Naive thymus-derived CD4-positive, alpha-beta T cell (primary cell): Measurements from ENCODE around the gene C9orf85. TPM values are rescaled to one million over a fixed set of nuclear protein-coding genes. Genes with fewer than 3 reads are reported as not detected.

Experiments used
- ATAC-seq: fragments of 150-1000 bp; cut with Tn5 transposase; 2 replicates; pipeline ENCODE4 v1.10.0; 2021; ENCODE audit warnings: mild to moderate bottlenecking, moderate library complexity
- CTCF ChIA-PET: fragments of 350-600 bp; sonication (Branson Sonifier 250); formaldehyde crosslinking; loops from one replicate; lab custom pipeline; 2021; ENCODE audit warnings: antibody characterized with exemption; lab: Charles Lee
- POLR2A ChIA-PET: fragments of 350-600 bp; sonication (Branson Sonifier 250); formaldehyde crosslinking; loops from one replicate; lab custom pipeline; 2021; ENCODE audit warnings: antibody characterized with exemption, inconsistent platforms; lab: Charles Lee
- DNase-seq, 9 donors: peaks; one replicate each; pipeline versions ENCODE4 v3.0.0 to v3.0.0-alpha.2; 2020 to 2022; ENCODE audit warnings: mixed read lengths in 1 of 9
- H3K27ac ChIP-seq: one replicate; pipeline ENCODE4 v1.7.0; 2013; ENCODE audit warnings: mild to moderate bottlenecking, low read depth, low read length, moderate library complexity
- H3K27me3 ChIP-seq, 2 donors: one replicate each; pipeline ENCODE4 v1.7.0; 2013; ENCODE audit warnings: low read length in 2 of 2, mild to moderate bottlenecking in 2 of 2, moderate library complexity in 2 of 2; ENCODE audit not compliant: control insufficient read depth in 2 of 2, insufficient read depth in 2 of 2
- H3K36me3 ChIP-seq, 3 experiments: 1 replicate in 2 of 3; 2 replicates in 1 of 3; pipeline ENCODE4 v1.7.0; 2013; ENCODE audit warnings: low read length in 3 of 3, mild to moderate bottlenecking in 3 of 3, moderate library complexity in 1 of 3; ENCODE audit not compliant: insufficient read depth in 3 of 3, control insufficient read depth in 2 of 3
- H3K4me1 ChIP-seq, 2 donors: one replicate each; pipeline ENCODE4 v1.7.0; 2013; ENCODE audit warnings: low read length in 2 of 2, mild to moderate bottlenecking in 2 of 2, moderate library complexity in 1 of 2; ENCODE audit not compliant: control insufficient read depth in 2 of 2, insufficient read depth in 2 of 2
- H3K4me3 ChIP-seq: 2 replicates; pipeline ENCODE4 v1.7.0; 2013; ENCODE audit warnings: mild to moderate bottlenecking, low read length
- H3K9me3 ChIP-seq, 3 experiments: 1 replicate in 2 of 3; 2 replicates in 1 of 3; pipeline ENCODE4 v1.7.0; 2013; ENCODE audit warnings: low read length in 3 of 3; ENCODE audit not compliant: control insufficient read depth in 2 of 3
- H3K27ac Mint-ChIP-seq, 9 donors: one replicate each; pipeline ENCODE4 v1.8.0; 2020 to 2022; ENCODE audit warnings: mixed read lengths in 9 of 9, mild to moderate bottlenecking in 8 of 9, moderate library complexity in 5 of 9, inconsistent platforms in 2 of 9
- H3K27me3 Mint-ChIP-seq, 5 donors: one replicate each; pipeline ENCODE4 v1.8.0; 2021 to 2022; ENCODE audit warnings: mixed read lengths in 5 of 5, mild to moderate bottlenecking in 1 of 5
- H3K36me3 Mint-ChIP-seq, 5 donors: one replicate each; pipeline ENCODE4 v1.8.0; 2020 to 2022; ENCODE audit warnings: mixed read lengths in 5 of 5, mild to moderate bottlenecking in 3 of 5, inconsistent platforms in 1 of 5
- H3K4me1 Mint-ChIP-seq, 7 donors: one replicate each; pipeline ENCODE4 v1.8.0; 2020 to 2022; ENCODE audit warnings: mixed read lengths in 7 of 7, mild to moderate bottlenecking in 3 of 7, inconsistent platforms in 1 of 7
- H3K4me3 Mint-ChIP-seq, 10 donors: one replicate each; pipeline ENCODE4 v1.8.0; 2020 to 2022; ENCODE audit warnings: mild to moderate bottlenecking in 10 of 10, mixed read lengths in 10 of 10, moderate library complexity in 6 of 10, inconsistent platforms in 2 of 10
- H3K9me3 Mint-ChIP-seq, 11 donors: one replicate each; pipeline ENCODE4 v1.8.0; 2020 to 2022; ENCODE audit warnings: mixed read lengths in 11 of 11, mild to moderate bottlenecking in 4 of 11, inconsistent platforms in 1 of 11, moderate library complexity in 1 of 11
- intact Hi-C, 2 donors: fragments of 100-400 bp; cut with micrococcal nuclease; formaldehyde crosslinking; loops; one replicate each; pipeline ENCODE4 v1.15.1; 2023
- polyA plus RNA-seq, 2 donors: library from polyadenylated mRNA; unstranded; fragments of 300-500 nt; fragmentation: Illumina TruSeq; gene quantifications; one replicate each; pipeline ENCODE4 v1.2.3, GENCODE V29; 2021
- total RNA-seq, 6 experiments: library from RNA in 5 of 6; stranded (reverse) in 5 of 6; gene quantifications; 1 replicate in 5 of 6; 2 replicates in 1 of 6; pipeline ENCODE4 v1.2.3 and lab custom pipeline; 2021 to 2026

Gene C9orf85
- total and polyA plus RNA-seq, 7 experiments from 2014 or later: 4.8 to 13.9 (median 9.1) TPM

DNA sequence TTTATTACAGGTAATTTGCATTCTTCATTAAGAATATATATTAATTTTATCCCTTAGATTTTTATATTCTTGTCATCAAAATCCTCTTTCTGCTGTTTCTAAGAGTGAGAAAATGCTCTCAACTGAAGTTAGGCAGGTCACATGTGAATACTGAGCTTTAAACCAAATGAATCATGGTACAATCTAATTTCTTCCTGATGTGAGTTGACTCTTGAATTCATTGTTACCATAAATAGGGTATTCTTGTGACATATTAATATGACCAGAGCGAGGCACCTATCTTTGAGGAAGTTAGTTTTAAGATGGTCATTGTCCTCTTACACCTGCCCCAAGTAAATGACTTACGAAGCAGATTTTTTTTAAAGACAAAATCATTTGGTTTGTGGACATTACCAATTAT is 17.4 kb downstream of the C9orf85 start:
- intact Hi-C loops: no loop called here
- Mint-ChIP-seq H3K36me3 (peaks cover 0 to 44% (median 31%) of the 10 kb centered on the region in 5 donors), H3K27me3 (no peaks in the 10 kb centered on the region), H3K4me1 (peaks cover 5 to 23% (median 9%) of the 10 kb centered on the region in 7 donors), H3K4me3 (no peak overlapping the region), H3K9me3 (peaks cover 0 to 4% (median 0%) of the 10 kb centered on the region in 11 donors), H3K27ac (no peak overlapping the region)
- DNase-seq: no peak
- Histone ChIP-seq H3K9me3 (no peaks in the 10 kb centered on the region), H3K27ac (no peak overlapping the region), H3K4me1 (no peaks in the 10 kb centered on the region), H3K4me3 (no peak overlapping the region), H3K36me3 (no peaks in the 10 kb centered on the region), H3K27me3 (no peaks in the 10 kb centered on the region)
- ATAC-seq: no peak
- POLR2A ChIA-PET: no interaction called here
- CTCF ChIA-PET: no interaction called here

DNA sequence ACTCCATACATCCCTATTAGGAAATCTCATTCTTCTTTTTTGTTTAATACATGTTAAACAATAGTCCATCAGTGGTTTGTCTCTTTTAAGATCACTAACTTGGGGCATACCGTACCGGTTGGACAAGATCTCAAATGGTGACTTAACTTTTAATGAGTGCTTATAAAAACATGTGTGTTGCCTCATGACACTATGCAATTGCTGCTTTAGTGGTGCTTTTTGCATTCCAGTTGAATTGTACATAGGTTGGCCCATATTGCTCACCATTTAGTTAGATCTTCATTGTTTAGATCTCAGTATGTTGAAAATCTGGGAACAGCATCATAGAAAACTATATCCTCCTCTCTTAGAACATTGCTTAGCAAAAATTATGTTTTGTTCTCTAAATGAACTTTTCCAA is 17.8 kb downstream of the C9orf85 start:
- DNase-seq (no peak), ATAC-seq (no peak)
- CTCF ChIA-PET: no interaction called here
- Mint-ChIP-seq H3K27ac (no peak overlapping the region), H3K9me3 (peaks cover 0 to 4% (median 0%) of the 10 kb centered on the region in 11 donors), H3K36me3 (peaks cover 0 to 44% (median 27%) of the 10 kb centered on the region in 5 donors), H3K4me1 (peaks cover 4 to 24% (median 9%) of the 10 kb centered on the region in 7 donors), H3K4me3 (no peak overlapping the region), H3K27me3 (no peaks in the 10 kb centered on the region)
- H3K27me3 ChIP-seq: no peaks in the 10 kb centered on the region
- no peak overlapping the region for H3K27ac ChIP-seq
- no peaks in the 10 kb centered on the region for H3K36me3 ChIP-seq
- intact Hi-C loops: no loop called here
- H3K4me1 ChIP-seq: no peaks in the 10 kb centered on the region
- H3K9me3 ChIP-seq: no peaks in the 10 kb centered on the region
- no peak overlapping the region for H3K4me3 ChIP-seq
- POLR2A ChIA-PET: no interaction called here

DNA sequence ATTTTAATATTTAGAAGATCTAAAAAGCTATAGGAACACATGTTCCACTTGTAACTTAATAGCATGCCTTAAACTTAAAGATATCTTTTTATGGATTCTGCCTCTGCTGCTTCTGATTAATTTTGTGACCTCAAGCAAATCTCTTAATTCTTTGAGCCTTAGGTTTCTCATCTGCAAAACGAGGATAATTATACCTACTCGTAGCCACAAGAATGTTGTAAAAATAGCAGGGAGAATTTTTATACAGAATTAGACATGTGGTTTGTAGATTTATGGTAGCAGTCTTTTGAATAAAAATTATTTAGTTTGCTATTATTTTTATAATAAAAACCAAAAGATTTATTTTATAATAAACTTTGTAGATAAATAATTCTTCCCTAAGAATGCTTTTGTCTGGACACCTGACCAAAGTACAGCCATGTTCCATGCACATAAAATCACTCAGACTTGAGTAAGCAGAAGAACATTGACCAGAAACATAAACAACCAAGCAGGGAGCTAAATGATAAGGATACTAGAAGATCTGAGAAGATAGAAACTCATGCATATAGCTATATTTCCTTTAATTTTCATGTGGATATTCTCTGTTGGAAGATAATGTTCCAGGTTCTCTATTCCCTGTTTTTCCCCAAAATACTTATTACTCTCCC is 18.5 kb downstream of the C9orf85 start:
- Mint-ChIP-seq H3K36me3 (peaks cover 0 to 44% (median 25%) of the 10 kb centered on the region in 5 donors), H3K9me3 (peaks cover 0 to 4% (median 0%) of the 10 kb centered on the region in 11 donors), H3K4me1 (peaks cover 3 to 30% (median 9%) of the 10 kb centered on the region in 7 donors), H3K27ac (no peak overlapping the region), H3K4me3 (no peak overlapping the region), H3K27me3 (no peaks in the 10 kb centered on the region)
- Histone ChIP-seq H3K27ac (no peak overlapping the region), H3K9me3 (no peaks in the 10 kb centered on the region), H3K4me1 (no peaks in the 10 kb centered on the region), H3K27me3 (no peaks in the 10 kb centered on the region), H3K4me3 (no peak overlapping the region), H3K36me3 (no peaks in the 10 kb centered on the region)
- intact Hi-C loops: no loop called here
- DNase-seq (no peak), ATAC-seq (no peak)
- POLR2A ChIA-PET: no interaction called here
- CTCF ChIA-PET: no interaction called here

GRCh38 chr9:71931166-71931565 is 19.7 kb downstream of the C9orf85 start:
- Mint-ChIP-seq H3K36me3 (peaks cover 0 to 44% (median 25%) of the 10 kb centered on the region in 5 donors), H3K4me3 (no peak overlapping the region), H3K27me3 (no peaks in the 10 kb centered on the region), H3K4me1 (peaks cover 5 to 39% (median 18%) of the 10 kb centered on the region in 7 donors), H3K9me3 (peaks cover 0 to 4% (median 0%) of the 10 kb centered on the region in 11 donors), H3K27ac (no peak overlapping the region)
- H3K27ac ChIP-seq: no peak overlapping the region
- intact Hi-C loops: no loop called here
- no peak for ATAC-seq
- H3K9me3 ChIP-seq: no peaks in the 10 kb centered on the region
- H3K36me3 ChIP-seq: no peaks in the 10 kb centered on the region
- ChIA-PET POLR2A (no interaction called here), CTCF (no interaction called here)
- no peaks in the 10 kb centered on the region for H3K27me3 ChIP-seq
- DNase-seq: no peak
- no peak overlapping the region for H3K4me3 ChIP-seq
- H3K4me1 ChIP-seq: no peaks in the 10 kb centered on the region

DNA sequence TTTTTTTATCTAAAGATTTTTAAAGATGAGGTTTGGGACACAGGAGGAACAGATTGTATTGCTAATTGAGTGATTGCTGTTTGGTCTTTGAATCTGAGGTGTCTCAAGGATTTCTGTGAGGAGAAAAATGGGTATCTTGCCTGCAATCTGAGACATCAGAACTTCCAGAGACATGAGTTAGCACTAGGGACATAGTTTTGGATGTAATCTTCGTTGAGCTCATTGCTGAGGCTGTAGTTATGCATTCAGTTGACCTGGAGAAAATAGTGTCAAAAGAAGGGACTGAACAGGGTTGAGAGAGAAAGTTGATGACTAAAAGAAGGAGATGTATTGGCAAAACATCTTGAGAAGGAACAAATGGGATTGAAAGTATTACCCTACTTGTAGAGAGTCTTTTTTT is 24.6 kb downstream of the C9orf85 start:
- Histone ChIP-seq H3K4me3 (no peak overlapping the region), H3K27ac (no peak overlapping the region), H3K27me3 (no peaks in the 10 kb centered on the region), H3K4me1 (no peaks in the 10 kb centered on the region), H3K36me3 (no peaks in the 10 kb centered on the region), H3K9me3 (no peaks in the 10 kb centered on the region)
- peaks cover 0 to 18% (median 16%) of the 10 kb centered on the region in 5 donors for H3K36me3 Mint-ChIP-seq
- ChIA-PET POLR2A (interaction anchor here (1.1 kb wide), 1 partner anchor 181 kb away, joined by 3 read pairs; no protein-coding TSS in a partner anchor), CTCF (interaction anchor here (0.6 kb wide), 1 partner anchor 21 kb away, joined by 5 read pairs; no protein-coding TSS in a partner anchor)
- H3K27ac Mint-ChIP-seq: peak overlapping the region in 2 of 9 donors; percentile 14 to 65
- peaks cover 0 to 4% (median 0%) of the 10 kb centered on the region in 11 donors for H3K9me3 Mint-ChIP-seq
- DNase-seq (no peak), ATAC-seq (no peak)
- peak overlapping the region in 1 of 10 donors; percentile 9 for H3K4me3 Mint-ChIP-seq
- H3K27me3 Mint-ChIP-seq: no peaks in the 10 kb centered on the region
- peaks cover 3 to 55% (median 33%) of the 10 kb centered on the region in 7 donors for H3K4me1 Mint-ChIP-seq
- intact Hi-C loops: no loop called here

- POLR2A ChIA-PET: interaction anchor here (1.1 kb wide), 1 partner anchor 182 kb away, joined by 3 read pairs; no protein-coding TSS in a partner anchor
Observed at GRCh38 chr9:71937070-71937625, 25.7 kb downstream of the C9orf85 start.

More at GRCh38 chr9:71937070-71937625, 25.7 kb downstream of the C9orf85 start:
- H3K4me3 ChIP-seq: no peak overlapping the region
- intact Hi-C loops: no loop called here
- peaks cover 0 to 10% (median 8%) of the 10 kb centered on the region in 5 donors for H3K36me3 Mint-ChIP-seq
- H3K36me3 ChIP-seq: no peaks in the 10 kb centered on the region
- peak overlapping the region in 2 of 9 donors; percentile 0 to 32 for H3K27ac Mint-ChIP-seq
- H3K27me3 Mint-ChIP-seq: no peaks in the 10 kb centered on the region
- H3K27me3 ChIP-seq: no peaks in the 10 kb centered on the region
- CTCF ChIA-PET: no interaction called here
- no peak for ATAC-seq
- H3K4me1 ChIP-seq: no peaks in the 10 kb centered on the region
- H3K9me3 ChIP-seq: no peaks in the 10 kb centered on the region
- peaks cover 0 to 4% (median 0%) of the 10 kb centered on the region in 11 donors for H3K9me3 Mint-ChIP-seq
- no peak overlapping the region for H3K27ac ChIP-seq
- H3K4me3 Mint-ChIP-seq: no peak overlapping the region
- DNase-seq: no peak
- peaks cover 13 to 61% (median 44%) of the 10 kb centered on the region in 7 donors for H3K4me1 Mint-ChIP-seq
